ENCODE data around the gene COL27A1. TPM values are rescaled to one million over a fixed set of nuclear protein-coding genes. Genes with fewer than 3 reads are reported as not detected.

COL27A1 gene
- total RNA-seq, 1 donor from 2014 or later, result 61.4 TPM

GRCh38 chr9:114235033-114235661, 79.8 kb downstream of the COL27A1 start:
- TF ChIP-seq CTCF (IDR thresholded peaks at IDR 0.05; ENCODE audit: unreplicated experiment), result no peak
- DNase-seq (ENCODE audit: low spot score), result no peak
- H3K4me1 Mint-ChIP-seq (ENCODE audit: unreplicated experiment), result peaks cover 17% of the 10 kb centered on the region
- H3K36me3 Mint-ChIP-seq (ENCODE audit: low read depth, unreplicated experiment), result peaks cover 4% of the 10 kb centered on the region
- no peaks in the 10 kb centered on the region for H3K9me3 Mint-ChIP-seq (ENCODE audit: unreplicated experiment)
- peak overlapping the region; percentile 30 for H3K27ac Mint-ChIP-seq (ENCODE audit: unreplicated experiment)
- H3K4me3 Mint-ChIP-seq (ENCODE audit: unreplicated experiment), result no peak overlapping the region
- peaks cover 5% of the 10 kb centered on the region for H3K27me3 Mint-ChIP-seq (ENCODE audit: unreplicated experiment)

- Mint-ChIP-seq H3K36me3 (ENCODE audit: low read depth, unreplicated experiment) (peaks cover 7% of the 10 kb centered on the region), H3K4me3 (ENCODE audit: unreplicated experiment) (no peak overlapping the region), H3K4me1 (ENCODE audit: unreplicated experiment) (peaks cover 14% of the 10 kb centered on the region), H3K9me3 (ENCODE audit: unreplicated experiment) (no peaks in the 10 kb centered on the region), H3K27ac (ENCODE audit: unreplicated experiment) (no peak overlapping the region), H3K27me3 (ENCODE audit: unreplicated experiment) (peaks cover 4% of the 10 kb centered on the region)
- TF ChIP-seq CTCF (IDR thresholded peaks at IDR 0.05; ENCODE audit: unreplicated experiment), result no peak
- DNase-seq (ENCODE audit: low spot score), result no peak
These were observed 81.2 kb downstream of the COL27A1 start for GRCh38 chr9:114236391-114237138.

- H3K36me3 Mint-ChIP-seq (ENCODE audit: low read depth, unreplicated experiment), result peaks cover 12% of the 10 kb centered on the region
- no peak overlapping the region for H3K4me3 Mint-ChIP-seq (ENCODE audit: unreplicated experiment)
- H3K27ac Mint-ChIP-seq (ENCODE audit: unreplicated experiment), result no peak overlapping the region
- no peak for DNase-seq (ENCODE audit: low spot score)
- peaks cover 4% of the 10 kb centered on the region for H3K27me3 Mint-ChIP-seq (ENCODE audit: unreplicated experiment)
- TF ChIP-seq CTCF (IDR thresholded peaks at IDR 0.05; ENCODE audit: unreplicated experiment), result no peak
- H3K4me1 Mint-ChIP-seq (ENCODE audit: unreplicated experiment), result peaks cover 14% of the 10 kb centered on the region
- no peaks in the 10 kb centered on the region for H3K9me3 Mint-ChIP-seq (ENCODE audit: unreplicated experiment)
These were observed 81.9 kb downstream of the COL27A1 start for GRCh38 chr9:114237247-114237646.

- Mint-ChIP-seq H3K27me3 (ENCODE audit: unreplicated experiment) (peaks cover 4% of the 10 kb centered on the region), H3K4me3 (ENCODE audit: unreplicated experiment) (no peak overlapping the region), H3K4me1 (ENCODE audit: unreplicated experiment) (peaks cover 14% of the 10 kb centered on the region), H3K9me3 (ENCODE audit: unreplicated experiment) (no peaks in the 10 kb centered on the region), H3K27ac (ENCODE audit: unreplicated experiment) (no peak overlapping the region), H3K36me3 (ENCODE audit: low read depth, unreplicated experiment) (peaks cover 12% of the 10 kb centered on the region)
- no peak for DNase-seq (ENCODE audit: low spot score)
- TF ChIP-seq CTCF (IDR thresholded peaks at IDR 0.05; ENCODE audit: unreplicated experiment), result no peak
These were observed 82.4 kb downstream of the COL27A1 start for GRCh38 chr9:114237781-114238180.

GRCh38 chr9:114238472-114238871, 83.1 kb downstream of the COL27A1 start:
- Mint-ChIP-seq H3K4me3 (ENCODE audit: unreplicated experiment) (no peak overlapping the region), H3K9me3 (ENCODE audit: unreplicated experiment) (no peaks in the 10 kb centered on the region), H3K4me1 (ENCODE audit: unreplicated experiment) (peaks cover 11% of the 10 kb centered on the region), H3K36me3 (ENCODE audit: low read depth, unreplicated experiment) (peaks cover 17% of the 10 kb centered on the region), H3K27me3 (ENCODE audit: unreplicated experiment) (peaks cover 1% of the 10 kb centered on the region), H3K27ac (ENCODE audit: unreplicated experiment) (no peak overlapping the region)
- TF ChIP-seq CTCF (IDR thresholded peaks at IDR 0.05; ENCODE audit: unreplicated experiment), result no peak
- DNase-seq (ENCODE audit: low spot score), result no peak

Measured in endothelial cell (in vitro differentiated cells).